Measurements from ENCODE around the gene SCIN. TPM values are rescaled to one million over a fixed set of nuclear protein-coding genes. Genes with fewer than 3 reads are reported as not detected.
"Not testable (repeated sequence)": the region's sequence is repeated elsewhere in the genome, so short reads cannot be mapped to it uniquely, and the experiment has no call there.

Gene SCIN
- 1 to 10 TPM in 2 of 3 donors, under 1 TPM in 1; 0.96 to 4.7 (median 1.3) TPM for total RNA-seq

DNA sequence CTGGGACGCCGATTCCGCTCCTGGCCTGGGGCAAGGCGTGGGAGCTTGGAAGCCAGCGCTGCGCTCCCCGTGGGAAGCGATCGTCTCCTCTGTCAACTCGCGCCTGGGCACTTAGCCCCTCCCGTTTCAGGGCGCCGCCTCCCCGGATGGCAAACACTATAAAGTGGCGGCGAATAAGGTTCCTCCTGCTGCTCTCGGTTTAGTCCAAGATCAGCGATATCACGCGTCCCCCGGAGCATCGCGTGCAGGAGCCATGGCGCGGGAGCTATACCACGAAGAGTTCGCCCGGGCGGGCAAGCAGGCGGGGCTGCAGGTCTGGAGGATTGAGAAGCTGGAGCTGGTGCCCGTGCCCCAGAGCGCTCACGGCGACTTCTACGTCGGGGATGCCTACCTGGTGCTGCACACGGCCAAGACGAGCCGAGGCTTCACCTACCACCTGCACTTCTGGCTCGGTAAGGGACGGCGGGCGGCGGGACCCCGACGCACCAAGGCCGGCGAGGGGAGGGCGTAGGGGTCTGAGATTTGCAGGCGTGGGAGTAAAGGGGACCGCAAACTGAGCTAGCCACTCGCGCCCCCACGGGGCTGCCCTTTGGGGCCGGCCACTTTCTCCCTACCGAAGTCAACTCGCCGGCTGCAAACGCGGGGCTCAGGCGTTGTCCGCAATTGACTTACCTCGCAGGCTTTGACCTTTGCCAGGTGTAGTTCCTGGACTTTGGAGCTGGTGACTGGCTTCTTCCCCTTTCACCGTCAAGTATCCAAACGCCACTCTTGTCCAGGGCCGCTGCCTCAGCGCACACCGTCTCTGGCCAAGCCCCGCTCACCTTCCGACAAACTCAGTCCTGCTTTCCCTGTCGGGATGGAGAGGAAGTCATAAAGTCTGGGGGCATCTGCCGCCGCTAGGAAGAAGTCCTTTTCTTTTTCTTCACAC, at the start of gene SCIN:
Gene SCIN, plus strand, starts transcription at position 187 of the 928 bp plus-strand sequence. Its CDS starts 67 bp downstream, at position 254.
- no peak for DNase-seq (ENCODE audit: low spot score in 2 of 2)
- Histone ChIP-seq H3K27ac (no peak within 1 kb of the TSS), H3K9me3 (no peaks in the 10 kb centered on the region), H3K27me3 (no peaks in the 10 kb centered on the region), H3K36me3 (no peaks in the 10 kb centered on the region), H3K4me1 (no peaks in the 10 kb centered on the region), H3K4me3 (peak within 1 kb of the TSS; percentile 33 to 72 (median 50))
- TF ChIP-seq CTCF (IDR thresholded peaks at IDR 0.05) (no peak), POLR2AphosphoS5 (IDR thresholded peaks at IDR 0.05) (no peak), POLR2A (IDR thresholded peaks at IDR 0.05) (no peak)
- intact Hi-C loops (cut with DNase I; ENCODE audit: low total_unique reads): no loop called here

GRCh38 chr7:12524794-12525386, 45.6 kb upstream of the SCIN start:
- H3K36me3 ChIP-seq: no peaks in the 10 kb centered on the region

DNA sequence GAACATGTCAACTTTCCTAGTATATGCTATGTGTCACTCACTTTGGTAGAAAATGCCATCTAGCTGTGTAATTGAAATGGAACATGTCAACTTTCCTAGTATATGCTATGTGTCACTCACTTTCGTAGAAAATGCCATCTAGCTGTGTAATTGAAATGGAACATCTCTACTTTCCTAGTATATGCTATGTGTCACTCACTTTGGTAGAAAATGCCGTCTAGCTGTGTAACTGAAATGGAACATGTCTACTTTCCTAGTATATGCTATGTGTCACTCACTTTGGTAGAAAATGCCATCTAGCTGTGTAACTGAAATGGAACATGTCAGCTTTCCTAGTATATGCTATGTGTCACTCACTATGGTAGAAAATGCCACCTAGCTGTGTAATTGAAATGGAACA, 43.8 kb upstream of the SCIN start:
- H3K27ac ChIP-seq; H3K4me3 ChIP-seq; H3K9me3 ChIP-seq; intact Hi-C loops (cut with DNase I; ENCODE audit: low total_unique reads); DNase-seq (ENCODE audit: low spot score in 2 of 2); H3K27me3 ChIP-seq; H3K36me3 ChIP-seq; H3K4me1 ChIP-seq: not testable (repeated sequence)

More at GRCh38 chr7:12524794-12525386, 45.6 kb upstream of the SCIN start:
- H3K27me3 ChIP-seq: no peaks in the 10 kb centered on the region
- H3K27ac ChIP-seq: no peak overlapping the region
- H3K4me3 ChIP-seq: no peak overlapping the region
- no peaks in the 10 kb centered on the region for H3K4me1 ChIP-seq
- intact Hi-C loops (cut with DNase I; ENCODE audit: low total_unique reads): no loop called here
- H3K9me3 ChIP-seq: no peaks in the 10 kb centered on the region
- peak in 2 of 3 donors; percentile 62 to 71 for TF ChIP-seq CTCF (IDR thresholded peaks at IDR 0.05)
- no peak for TF ChIP-seq POLR2A (IDR thresholded peaks at IDR 0.05)
- no peak for TF ChIP-seq POLR2AphosphoS5 (IDR thresholded peaks at IDR 0.05)
- no peak for DNase-seq (ENCODE audit: low spot score in 2 of 2)

DNA sequence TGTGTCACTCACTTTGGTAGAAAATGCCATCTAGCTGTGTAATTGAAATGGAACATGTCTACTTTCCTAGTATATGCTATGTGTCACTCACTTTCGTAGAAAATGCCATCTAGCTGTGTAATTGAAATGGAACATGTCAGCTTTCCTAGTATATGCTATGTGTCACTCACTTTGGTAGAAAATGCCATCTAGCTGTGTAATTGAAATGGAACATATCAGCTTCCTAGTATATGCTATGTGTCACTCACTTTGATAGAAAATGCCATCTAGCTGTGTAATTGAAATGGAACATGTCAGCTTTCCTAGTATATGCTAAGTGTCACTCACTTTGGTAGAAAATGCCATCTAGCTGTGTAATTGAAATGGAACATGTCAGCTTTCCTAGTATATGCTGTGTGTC, 42.9 kb upstream of the SCIN start:
- H3K4me1 ChIP-seq; H3K9me3 ChIP-seq; H3K4me3 ChIP-seq; DNase-seq (ENCODE audit: low spot score in 2 of 2); H3K27ac ChIP-seq; H3K36me3 ChIP-seq; H3K27me3 ChIP-seq; intact Hi-C loops (cut with DNase I; ENCODE audit: low total_unique reads): not testable (repeated sequence)

DNA sequence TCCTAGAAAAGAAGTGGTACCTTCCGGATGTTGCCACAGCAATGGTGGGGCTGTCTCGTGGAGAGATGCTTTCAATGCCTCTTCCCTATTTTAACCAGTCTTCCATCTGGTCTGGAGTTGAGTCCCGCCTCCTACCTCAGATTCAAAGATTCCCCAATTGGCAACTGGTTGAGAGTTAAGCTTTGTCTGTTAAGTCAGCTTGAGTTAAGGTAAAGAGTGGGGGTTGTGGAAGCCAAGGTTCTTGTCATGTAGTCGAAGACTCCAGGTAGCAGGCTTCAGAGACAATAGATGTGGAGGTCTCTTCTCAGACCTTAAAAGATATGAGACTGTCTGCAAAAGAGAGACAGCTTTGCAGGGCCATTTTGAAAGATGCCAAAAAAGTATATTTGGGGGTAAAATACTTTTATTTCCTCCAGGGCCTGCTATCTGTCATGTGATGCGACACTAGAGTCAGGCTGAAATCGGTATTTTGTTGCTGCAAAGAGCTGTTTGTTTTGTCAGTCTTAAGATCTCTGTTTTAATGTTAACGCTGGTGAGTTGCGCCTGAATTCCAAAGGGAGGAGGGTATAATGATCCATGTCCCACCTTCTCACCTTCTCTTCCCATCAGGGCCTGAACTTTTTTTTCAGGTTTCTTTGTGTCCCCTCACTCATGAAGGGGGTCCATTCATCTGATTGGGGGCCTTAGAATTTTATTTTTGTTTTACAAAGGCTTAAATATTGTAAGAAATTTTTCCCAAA, 40.4 kb upstream of the SCIN start:
- no peak overlapping the region for H3K4me3 ChIP-seq
- H3K27me3 ChIP-seq: no peaks in the 10 kb centered on the region
- H3K36me3 ChIP-seq: no peaks in the 10 kb centered on the region
- H3K9me3 ChIP-seq: no peaks in the 10 kb centered on the region
- no peak for DNase-seq (ENCODE audit: low spot score in 2 of 2)
- no peaks in the 10 kb centered on the region for H3K4me1 ChIP-seq
- intact Hi-C loops (cut with DNase I; ENCODE audit: low total_unique reads): no loop called here
- no peak overlapping the region for H3K27ac ChIP-seq
- TF ChIP-seq CTCF (IDR thresholded peaks at IDR 0.05) (no peak), POLR2A (IDR thresholded peaks at IDR 0.05) (no peak), POLR2AphosphoS5 (IDR thresholded peaks at IDR 0.05) (no peak)
